Thoracic aorta (tissue), 2 donors: Measurements from ENCODE around the gene TNFRSF4. TPM values are rescaled to one million over a fixed set of nuclear protein-coding genes. Genes with fewer than 3 reads are reported as not detected.
"Not testable (repeated sequence)": the region's sequence is repeated elsewhere in the genome, so short reads cannot be mapped to it uniquely, and the experiment has no call there.

Experiments used
- ATAC-seq: fragments of 150-250 bp; one replicate; pipeline ENCODE4 v1.8.0; 2017; ENCODE audit warnings: low read depth; ENCODE audit not compliant: insufficient number of reproducible peaks, low FRiP score
- DNase-seq: peaks from one replicate; pipeline ENCODE4 v3.0.0-alpha.2; 2020; ENCODE audit warnings: low spot score
- H3K27ac ChIP-seq, 2 donors: fragments of 200-600 bp; sonication (generic); 1 replicate in 1 of 2; 2 replicates in 1 of 2; pipeline ENCODE4 v1.5.1; 2016; ENCODE audit warnings: mild to moderate bottlenecking in 2 of 2, moderate library complexity in 2 of 2
- H3K27me3 ChIP-seq: fragments of 200-600 bp; sonication (generic); replicated peaks from 2 replicates; pipeline ENCODE4 v1.6.0; 2016; ENCODE audit warnings: mild to moderate bottlenecking; ENCODE audit not compliant: insufficient read depth
- H3K36me3 ChIP-seq: fragments of 200-600 bp; sonication (generic); one replicate; pipeline ENCODE4 v1.5.1; 2016
- H3K4me1 ChIP-seq, 2 donors: fragments of 200-600 bp; sonication (generic); 1 replicate in 1 of 2; 2 replicates in 1 of 2; pipeline versions ENCODE4 v1.5.1 to v1.6.0; 2016; ENCODE audit warnings: low read depth in 2 of 2, mild to moderate bottlenecking in 1 of 2; ENCODE audit not compliant: control insufficient read depth in 1 of 2
- H3K4me3 ChIP-seq: fragments of 200-600 bp; sonication (generic); 2 replicates; pipeline ENCODE4 v1.5.1; 2016; ENCODE audit warnings: mild to moderate bottlenecking
- H3K9me3 ChIP-seq: fragments of 200-600 bp; sonication (generic); 2 replicates; pipeline ENCODE4 v1.5.1; 2016
- total RNA-seq, 2 donors: library from RNA; depleted of rRNA; stranded (reverse); fragments of >200 nt; gene quantifications; one replicate each; pipeline versions ENCODE4 v1.1.0 to v1.2.3, GENCODE V29; 2016
- TF ChIP-seq, protein P1 (sequence below): fragments of 200-600 bp; sonication (generic); IDR thresholded peaks from one replicate; pipeline ENCODE4 v1.5.1; 2019; ENCODE audit warnings: antibody characterized with exemption

TNFRSF4 gene
- total RNA-seq, 2 donors from 2014 or later, result 1.8 TPM; not detected in 1

DNA sequence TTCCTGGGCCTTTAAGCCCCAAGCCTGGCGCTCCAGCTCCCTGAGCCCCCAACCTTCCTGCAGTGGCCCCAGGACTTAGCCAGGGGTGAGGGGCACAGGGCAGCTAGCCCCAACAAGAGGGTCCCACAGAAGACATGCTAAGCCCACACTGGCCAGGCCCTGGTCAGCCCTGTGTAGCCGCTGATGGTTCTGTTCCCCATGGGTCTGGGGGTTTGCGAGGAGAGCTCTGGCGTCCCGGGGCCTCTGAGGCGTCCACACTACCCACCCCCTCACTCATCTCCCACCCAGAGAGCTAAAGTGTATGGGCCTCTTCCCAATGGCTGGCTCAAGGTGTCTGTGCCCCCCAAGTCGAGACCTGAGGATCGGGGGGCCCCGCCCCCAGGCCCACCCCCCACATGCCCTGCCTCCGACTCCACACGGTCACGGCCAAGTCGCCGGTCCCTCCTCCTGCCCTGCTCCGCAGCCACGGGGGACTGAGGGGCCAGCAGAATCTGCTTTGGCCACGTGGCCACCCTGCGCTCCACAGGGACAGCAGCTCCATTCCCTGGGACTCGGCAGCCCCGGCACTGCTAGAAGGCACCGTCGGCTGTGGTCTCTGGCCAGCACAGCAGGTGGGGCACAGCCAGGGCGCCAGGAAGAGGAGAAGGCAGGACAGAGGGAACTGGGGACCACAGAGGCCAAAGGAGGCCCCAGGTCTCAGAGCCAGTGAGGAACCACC is 15.4 kb downstream of the TNFRSF4 start:
- peaks cover 5% of the 10 kb centered on the region for H3K9me3 ChIP-seq
- H3K36me3 ChIP-seq, result no peaks in the 10 kb centered on the region
- H3K4me1 ChIP-seq, result peaks cover 0 to 8% of the 10 kb centered on the region in 2 donors
- no peak overlapping the region for H3K4me3 ChIP-seq
- H3K27ac ChIP-seq, result no peak overlapping the region
- H3K27me3 ChIP-seq, result no peaks in the 10 kb centered on the region
- no peak for DNase-seq
- ATAC-seq, result no peak
- TF ChIP-seq, protein P1, sequence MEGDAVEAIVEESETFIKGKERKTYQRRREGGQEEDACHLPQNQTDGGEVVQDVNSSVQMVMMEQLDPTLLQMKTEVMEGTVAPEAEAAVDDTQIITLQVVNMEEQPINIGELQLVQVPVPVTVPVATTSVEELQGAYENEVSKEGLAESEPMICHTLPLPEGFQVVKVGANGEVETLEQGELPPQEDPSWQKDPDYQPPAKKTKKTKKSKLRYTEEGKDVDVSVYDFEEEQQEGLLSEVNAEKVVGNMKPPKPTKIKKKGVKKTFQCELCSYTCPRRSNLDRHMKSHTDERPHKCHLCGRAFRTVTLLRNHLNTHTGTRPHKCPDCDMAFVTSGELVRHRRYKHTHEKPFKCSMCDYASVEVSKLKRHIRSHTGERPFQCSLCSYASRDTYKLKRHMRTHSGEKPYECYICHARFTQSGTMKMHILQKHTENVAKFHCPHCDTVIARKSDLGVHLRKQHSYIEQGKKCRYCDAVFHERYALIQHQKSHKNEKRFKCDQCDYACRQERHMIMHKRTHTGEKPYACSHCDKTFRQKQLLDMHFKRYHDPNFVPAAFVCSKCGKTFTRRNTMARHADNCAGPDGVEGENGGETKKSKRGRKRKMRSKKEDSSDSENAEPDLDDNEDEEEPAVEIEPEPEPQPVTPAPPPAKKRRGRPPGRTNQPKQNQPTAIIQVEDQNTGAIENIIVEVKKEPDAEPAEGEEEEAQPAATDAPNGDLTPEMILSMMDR, result no peak

- Histone ChIP-seq H3K27ac (no peak overlapping the region), H3K4me1 (peaks cover 0 to 8% of the 10 kb centered on the region in 2 donors), H3K36me3 (no peaks in the 10 kb centered on the region), H3K27me3 (no peaks in the 10 kb centered on the region), H3K4me3 (no peak overlapping the region), H3K9me3 (peaks cover 5% of the 10 kb centered on the region)
- TF ChIP-seq, protein P1, result no peak
- ATAC-seq (no peak), DNase-seq (no peak)
Measured at GRCh38 chr1:1197551-1198422, 16.2 kb downstream of the TNFRSF4 start.

GRCh38 chr1:1197188-1197500 is 16.8 kb downstream of the TNFRSF4 start:
- TF ChIP-seq, protein P1, result no peak
- Histone ChIP-seq H3K27ac (no peak overlapping the region), H3K4me3 (no peak overlapping the region), H3K36me3 (no peaks in the 10 kb centered on the region), H3K4me1 (peaks cover 0 to 8% of the 10 kb centered on the region in 2 donors), H3K27me3 (no peaks in the 10 kb centered on the region), H3K9me3 (peaks cover 5% of the 10 kb centered on the region)
- no peak for DNase-seq
- ATAC-seq, result no peak

GRCh38 chr1:1196431-1197187 is 17.3 kb downstream of the TNFRSF4 start:
- H3K4me3 ChIP-seq, result no peak overlapping the region
- peaks cover 0 to 8% of the 10 kb centered on the region in 2 donors for H3K4me1 ChIP-seq
- TF ChIP-seq, protein P1, result no peak
- no peak overlapping the region for H3K27ac ChIP-seq
- no peak for DNase-seq
- H3K9me3 ChIP-seq, result peaks cover 5% of the 10 kb centered on the region
- ATAC-seq, result no peak
- H3K27me3 ChIP-seq, result no peaks in the 10 kb centered on the region
- no peaks in the 10 kb centered on the region for H3K36me3 ChIP-seq

- H3K27me3 ChIP-seq, H3K4me3 ChIP-seq, H3K9me3 ChIP-seq, H3K4me1 ChIP-seq, H3K27ac ChIP-seq, DNase-seq, ATAC-seq, H3K36me3 ChIP-seq: not testable (repeated sequence)
Measured at GRCh38 chr1:1195726-1196125, 18.2 kb downstream of the TNFRSF4 start.
